Measurements from ENCODE around the gene CYP1B1.

CYP1B1 gene

DNA sequence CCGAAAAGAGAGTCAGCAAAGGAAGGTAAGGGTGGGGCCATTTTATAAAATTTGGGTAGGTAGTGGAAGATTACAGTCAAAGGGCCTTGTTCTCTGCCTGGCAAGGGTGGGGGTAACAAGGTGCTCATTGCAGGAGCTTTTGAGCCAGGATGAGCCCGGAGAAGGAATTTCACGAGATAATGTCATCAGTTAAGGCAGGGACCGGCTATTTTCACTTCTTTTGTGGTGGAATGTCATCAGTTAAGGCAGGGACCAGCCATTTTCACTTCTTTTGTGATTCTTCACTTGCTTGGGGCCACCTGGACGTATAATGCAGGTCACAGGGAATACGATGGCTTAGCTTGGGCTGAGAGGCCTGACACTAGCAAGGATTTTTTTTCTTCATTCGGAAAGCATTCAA is 58.1 kb downstream of the CYP1B1 start:
- ATAC-seq (ENCODE audit: low read depth) (no peak), DNase-seq (ENCODE audit: low spot score) (no peak)
- no peaks in the 10 kb centered on the region for H3K9me3 ChIP-seq (ENCODE audit: severe bottlenecking)
- peaks cover 4% of the 10 kb centered on the region for H3K27me3 ChIP-seq (ENCODE audit: insufficient read depth, poor library complexity, severe bottlenecking)
- TF ChIP-seq, protein P1, sequence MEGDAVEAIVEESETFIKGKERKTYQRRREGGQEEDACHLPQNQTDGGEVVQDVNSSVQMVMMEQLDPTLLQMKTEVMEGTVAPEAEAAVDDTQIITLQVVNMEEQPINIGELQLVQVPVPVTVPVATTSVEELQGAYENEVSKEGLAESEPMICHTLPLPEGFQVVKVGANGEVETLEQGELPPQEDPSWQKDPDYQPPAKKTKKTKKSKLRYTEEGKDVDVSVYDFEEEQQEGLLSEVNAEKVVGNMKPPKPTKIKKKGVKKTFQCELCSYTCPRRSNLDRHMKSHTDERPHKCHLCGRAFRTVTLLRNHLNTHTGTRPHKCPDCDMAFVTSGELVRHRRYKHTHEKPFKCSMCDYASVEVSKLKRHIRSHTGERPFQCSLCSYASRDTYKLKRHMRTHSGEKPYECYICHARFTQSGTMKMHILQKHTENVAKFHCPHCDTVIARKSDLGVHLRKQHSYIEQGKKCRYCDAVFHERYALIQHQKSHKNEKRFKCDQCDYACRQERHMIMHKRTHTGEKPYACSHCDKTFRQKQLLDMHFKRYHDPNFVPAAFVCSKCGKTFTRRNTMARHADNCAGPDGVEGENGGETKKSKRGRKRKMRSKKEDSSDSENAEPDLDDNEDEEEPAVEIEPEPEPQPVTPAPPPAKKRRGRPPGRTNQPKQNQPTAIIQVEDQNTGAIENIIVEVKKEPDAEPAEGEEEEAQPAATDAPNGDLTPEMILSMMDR (IDR thresholded peaks at IDR 0.05; ENCODE audit: poor library complexity, severe bottlenecking) = no peak
- no peak overlapping the region for H3K4me3 ChIP-seq (ENCODE audit: severe bottlenecking)
- H3K27ac ChIP-seq (ENCODE audit: poor library complexity, severe bottlenecking) = no peak overlapping the region
- peaks cover 15% of the 10 kb centered on the region for H3K4me1 ChIP-seq (ENCODE audit: insufficient read depth, poor library complexity, severe bottlenecking)
- no peaks in the 10 kb centered on the region for H3K36me3 ChIP-seq (ENCODE audit: low read depth)

Measured in RWPE2 (cell line).